A549 (cell line): ENCODE data around the gene NADK2.
"Not testable (repeated sequence)": the region's sequence is repeated elsewhere in the genome, so short reads cannot be mapped to it uniquely, and the experiment has no call there.

Experiments used
- EP300 ChIP-seq, 2 experiments: fragments of >200 bp; sonication (Bioruptor Twin); formaldehyde crosslinking; IDR thresholded peaks; 2 replicates in 1 of 2; 3 replicates in 1 of 2; pipeline ENCODE4 v1.6.1; 2016 to 2017
- JUNB ChIP-seq: fragments of >200 bp; sonication (Bioruptor Twin); formaldehyde crosslinking; IDR thresholded peaks from 2 replicates; pipeline ENCODE4 v1.6.1; 2016
- RFX5 ChIP-seq: fragments of 450-650 bp; IDR thresholded peaks from 2 replicates; pipeline ENCODE4 v1.7.1; 2014; ENCODE audit warnings: antibody characterized with exemption, mild to moderate bottlenecking, moderate library complexity
- ZSCAN20 ChIP-seq: fragments of 250-450 bp; sonication (Bioruptor Pico); IDR thresholded peaks from 2 replicates; pipeline ENCODE4 v1.8.0; 2022; ENCODE audit warnings: mild to moderate bottlenecking, moderate library complexity
- TF ChIP-seq, protein P1 (sequence below): fragments of >200 bp; sonication (Bioruptor Twin); formaldehyde crosslinking; IDR thresholded peaks from 3 replicates; pipeline ENCODE4 v1.5.1; 2016
- TF ChIP-seq, protein P2 (sequence below): fragments of 200-600 bp; sonication (generic); IDR thresholded peaks from 2 replicates; pipeline ENCODE4 v1.6.1; 2016; ENCODE audit warnings: antibody characterized with exemption, mild to moderate bottlenecking, moderate library complexity

DNA sequence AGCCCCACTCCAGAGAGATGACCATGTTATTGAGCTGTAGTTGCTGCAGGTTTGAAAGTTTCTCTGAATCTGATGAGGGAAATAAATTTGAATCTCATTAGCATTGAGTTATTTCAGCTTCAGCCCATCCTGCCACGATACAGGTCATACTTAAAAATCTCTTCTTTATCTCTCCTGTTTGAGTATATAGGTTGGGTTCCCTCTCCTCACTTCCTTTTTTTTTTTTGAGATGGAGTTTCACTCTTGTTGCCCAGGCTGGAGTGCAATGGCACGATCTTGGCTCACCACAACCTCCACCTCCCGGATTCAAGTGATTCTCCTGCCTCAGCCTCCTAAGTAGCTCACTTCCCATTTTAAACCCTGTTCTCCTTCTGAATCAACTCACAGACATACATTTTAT lies 42.0 kb upstream of the NADK2 start:
- TF ChIP-seq, protein P1, sequence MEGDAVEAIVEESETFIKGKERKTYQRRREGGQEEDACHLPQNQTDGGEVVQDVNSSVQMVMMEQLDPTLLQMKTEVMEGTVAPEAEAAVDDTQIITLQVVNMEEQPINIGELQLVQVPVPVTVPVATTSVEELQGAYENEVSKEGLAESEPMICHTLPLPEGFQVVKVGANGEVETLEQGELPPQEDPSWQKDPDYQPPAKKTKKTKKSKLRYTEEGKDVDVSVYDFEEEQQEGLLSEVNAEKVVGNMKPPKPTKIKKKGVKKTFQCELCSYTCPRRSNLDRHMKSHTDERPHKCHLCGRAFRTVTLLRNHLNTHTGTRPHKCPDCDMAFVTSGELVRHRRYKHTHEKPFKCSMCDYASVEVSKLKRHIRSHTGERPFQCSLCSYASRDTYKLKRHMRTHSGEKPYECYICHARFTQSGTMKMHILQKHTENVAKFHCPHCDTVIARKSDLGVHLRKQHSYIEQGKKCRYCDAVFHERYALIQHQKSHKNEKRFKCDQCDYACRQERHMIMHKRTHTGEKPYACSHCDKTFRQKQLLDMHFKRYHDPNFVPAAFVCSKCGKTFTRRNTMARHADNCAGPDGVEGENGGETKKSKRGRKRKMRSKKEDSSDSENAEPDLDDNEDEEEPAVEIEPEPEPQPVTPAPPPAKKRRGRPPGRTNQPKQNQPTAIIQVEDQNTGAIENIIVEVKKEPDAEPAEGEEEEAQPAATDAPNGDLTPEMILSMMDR = not testable (repeated sequence)
- not testable (repeated sequence) for TF ChIP-seq ZSCAN20 (CRISPR knock-in tag); JUNB; EP300 (IDR thresholded peaks at IDR 0.05); RFX5
- TF ChIP-seq, protein P2, sequence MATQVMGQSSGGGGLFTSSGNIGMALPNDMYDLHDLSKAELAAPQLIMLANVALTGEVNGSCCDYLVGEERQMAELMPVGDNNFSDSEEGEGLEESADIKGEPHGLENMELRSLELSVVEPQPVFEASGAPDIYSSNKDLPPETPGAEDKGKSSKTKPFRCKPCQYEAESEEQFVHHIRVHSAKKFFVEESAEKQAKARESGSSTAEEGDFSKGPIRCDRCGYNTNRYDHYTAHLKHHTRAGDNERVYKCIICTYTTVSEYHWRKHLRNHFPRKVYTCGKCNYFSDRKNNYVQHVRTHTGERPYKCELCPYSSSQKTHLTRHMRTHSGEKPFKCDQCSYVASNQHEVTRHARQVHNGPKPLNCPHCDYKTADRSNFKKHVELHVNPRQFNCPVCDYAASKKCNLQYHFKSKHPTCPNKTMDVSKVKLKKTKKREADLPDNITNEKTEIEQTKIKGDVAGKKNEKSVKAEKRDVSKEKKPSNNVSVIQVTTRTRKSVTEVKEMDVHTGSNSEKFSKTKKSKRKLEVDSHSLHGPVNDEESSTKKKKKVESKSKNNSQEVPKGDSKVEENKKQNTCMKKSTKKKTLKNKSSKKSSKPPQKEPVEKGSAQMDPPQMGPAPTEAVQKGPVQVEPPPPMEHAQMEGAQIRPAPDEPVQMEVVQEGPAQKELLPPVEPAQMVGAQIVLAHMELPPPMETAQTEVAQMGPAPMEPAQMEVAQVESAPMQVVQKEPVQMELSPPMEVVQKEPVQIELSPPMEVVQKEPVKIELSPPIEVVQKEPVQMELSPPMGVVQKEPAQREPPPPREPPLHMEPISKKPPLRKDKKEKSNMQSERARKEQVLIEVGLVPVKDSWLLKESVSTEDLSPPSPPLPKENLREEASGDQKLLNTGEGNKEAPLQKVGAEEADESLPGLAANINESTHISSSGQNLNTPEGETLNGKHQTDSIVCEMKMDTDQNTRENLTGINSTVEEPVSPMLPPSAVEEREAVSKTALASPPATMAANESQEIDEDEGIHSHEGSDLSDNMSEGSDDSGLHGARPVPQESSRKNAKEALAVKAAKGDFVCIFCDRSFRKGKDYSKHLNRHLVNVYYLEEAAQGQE = not testable (repeated sequence)
